CD4-positive, alpha-beta memory T cell (primary cell): ENCODE data around the gene TRIP10. TPM values are rescaled to one million over a fixed set of nuclear protein-coding genes. Genes with fewer than 3 reads are reported as not detected.
"Not testable (repeated sequence)": the region's sequence is repeated elsewhere in the genome, so short reads cannot be mapped to it uniquely, and the experiment has no call there.

ENCODE experiments used
- CTCF ChIA-PET: fragments of 350-600 bp; sonication (Branson Sonifier 250); formaldehyde crosslinking; loops from one replicate; lab custom pipeline; 2021; ENCODE audit warnings: inconsistent platforms; ENCODE audit not compliant: partially characterized antibody; lab: Charles Lee
- POLR2A ChIA-PET: fragments of 350-600 bp; sonication (Branson Sonifier 250); formaldehyde crosslinking; loops from one replicate; lab custom pipeline; 2021; ENCODE audit not compliant: partially characterized antibody; lab: Charles Lee
- DNase-seq, 5 donors: peaks; one replicate each; pipeline versions ENCODE4 v3.0.0 to v3.0.0-alpha.2; 2020 to 2022; ENCODE audit warnings: mixed read lengths in 1 of 5
- H3K27ac ChIP-seq: one replicate; pipeline ENCODE4 v1.7.0; 2013; ENCODE audit warnings: low read depth, low read length
- H3K27me3 ChIP-seq: 2 replicates; pipeline ENCODE4 v1.7.0; 2013; ENCODE audit warnings: mild to moderate bottlenecking, low read length, moderate library complexity; ENCODE audit not compliant: insufficient read depth
- H3K36me3 ChIP-seq: 2 replicates; pipeline ENCODE4 v1.7.0; 2013; ENCODE audit warnings: mild to moderate bottlenecking, low read length, moderate library complexity; ENCODE audit not compliant: insufficient read depth
- H3K4me1 ChIP-seq: 2 replicates; pipeline ENCODE4 v1.7.0; 2013; ENCODE audit warnings: mild to moderate bottlenecking, low read length, moderate library complexity; ENCODE audit not compliant: insufficient read depth
- H3K4me3 ChIP-seq, 2 donors: one replicate each; pipeline ENCODE4 v1.7.0; 2013; ENCODE audit warnings: low read length in 2 of 2, mild to moderate bottlenecking in 1 of 2
- H3K9me3 ChIP-seq, 2 donors: one replicate each; pipeline ENCODE4 v1.7.0; 2013; ENCODE audit warnings: low read length in 2 of 2, control low read depth in 1 of 2; ENCODE audit not compliant: control insufficient read depth in 1 of 2
- H3K27ac Mint-ChIP-seq, 7 donors: one replicate each; pipeline ENCODE4 v1.8.0; 2020 to 2021; ENCODE audit warnings: mixed read lengths in 7 of 7, mild to moderate bottlenecking in 6 of 7, inconsistent platforms in 3 of 7, moderate library complexity in 3 of 7
- H3K27me3 Mint-ChIP-seq, 2 donors: one replicate each; pipeline ENCODE4 v1.8.0; 2020 to 2021; ENCODE audit warnings: mixed read lengths in 2 of 2
- H3K36me3 Mint-ChIP-seq, 2 donors: one replicate each; pipeline ENCODE4 v1.8.0; 2020 to 2021; ENCODE audit warnings: mixed read lengths in 2 of 2, inconsistent platforms in 1 of 2, mild to moderate bottlenecking in 1 of 2
- H3K4me1 Mint-ChIP-seq, 4 donors: one replicate each; pipeline ENCODE4 v1.8.0; 2020 to 2021; ENCODE audit warnings: mixed read lengths in 4 of 4, mild to moderate bottlenecking in 1 of 4
- H3K4me3 Mint-ChIP-seq, 8 donors: one replicate each; pipeline ENCODE4 v1.8.0; 2020 to 2021; ENCODE audit warnings: mixed read lengths in 8 of 8, mild to moderate bottlenecking in 7 of 8, moderate library complexity in 6 of 8, inconsistent platforms in 3 of 8
- H3K9me3 Mint-ChIP-seq, 8 donors: one replicate each; pipeline ENCODE4 v1.8.0; 2020 to 2021; ENCODE audit warnings: mixed read lengths in 8 of 8, mild to moderate bottlenecking in 5 of 8, inconsistent platforms in 3 of 8, moderate library complexity in 1 of 8
- intact Hi-C: fragments of 100-400 bp; cut with micrococcal nuclease; formaldehyde crosslinking; loops from one replicate; pipeline ENCODE4 v1.15.1; 2023
- polyA plus RNA-seq, 2 donors: library from polyadenylated mRNA; unstranded; fragments of 300-500 nt; fragmentation: Illumina TruSeq; gene quantifications; one replicate each; pipeline ENCODE4 v1.2.3, GENCODE V29; 2021
- total RNA-seq, 2 experiments: library from RNA; stranded (reverse); gene quantifications; one replicate each; pipeline ENCODE4 v1.2.3, GENCODE V29; 2021

The TRIP10 gene
- total and polyA plus RNA-seq, 4 experiments from 2014 or later = 1.1 to 6.5 (median 4.1) TPM

- H3K27ac ChIP-seq = no peak overlapping the region
- H3K4me3 Mint-ChIP-seq = no peak overlapping the region
- no peaks in the 10 kb centered on the region for H3K9me3 ChIP-seq
- ChIA-PET CTCF (interaction anchor here (1.0 to 1.7 kb wide), 3 partner anchors 22 to 103 kb away, joined by 3 to 6 read pairs (median 3); no protein-coding TSS in a partner anchor), POLR2A (interaction anchor here (0.9 to 2.0 kb wide), 4 partner anchors 9 to 40 kb away, joined by 5 to 11 read pairs (median 7); partner anchors contain the start of genes GPR108 and VAV1)
- H3K9me3 Mint-ChIP-seq = no peaks in the 10 kb centered on the region
- no peak overlapping the region for H3K27ac Mint-ChIP-seq
- peaks cover 23% of the 10 kb centered on the region for H3K4me1 ChIP-seq
- H3K27me3 ChIP-seq = no peaks in the 10 kb centered on the region
- intact Hi-C loops = no loop called here
- H3K36me3 ChIP-seq = peaks cover 28% of the 10 kb centered on the region
- H3K27me3 Mint-ChIP-seq = no peaks in the 10 kb centered on the region
- peaks cover 18 to 29% of the 10 kb centered on the region in 2 donors for H3K36me3 Mint-ChIP-seq
- peaks cover 9 to 17% (median 13%) of the 10 kb centered on the region in 4 donors for H3K4me1 Mint-ChIP-seq
- H3K4me3 ChIP-seq = no peak overlapping the region
- no peak for DNase-seq
Observed at GRCh38 chr19:6760606-6761005, 21.1 kb downstream of the TRIP10 start.

GRCh38 chr19:6761053-6761676 lies 21.7 kb downstream of the TRIP10 start:
- H3K36me3 ChIP-seq = peaks cover 28% of the 10 kb centered on the region
- peaks cover 15 to 22% (median 18%) of the 10 kb centered on the region in 4 donors for H3K4me1 Mint-ChIP-seq
- ChIA-PET POLR2A (interaction anchor here (0.9 to 2.0 kb wide), 4 partner anchors 9 to 40 kb away, joined by 5 to 11 read pairs (median 7); partner anchors contain the start of genes GPR108 and VAV1), CTCF (interaction anchor here (0.7 to 1.7 kb wide), 5 partner anchors 23 to 130 kb away, joined by 3 to 6 read pairs (median 4); no protein-coding TSS in a partner anchor)
- no peaks in the 10 kb centered on the region for H3K27me3 ChIP-seq
- H3K4me3 Mint-ChIP-seq = no peak overlapping the region
- no peaks in the 10 kb centered on the region for H3K9me3 ChIP-seq
- H3K27ac Mint-ChIP-seq = peak overlapping the region in 1 of 7 donors; percentile 29
- peak in 1 of 5 donors; percentile 21 for DNase-seq
- no peak overlapping the region for H3K27ac ChIP-seq
- H3K36me3 Mint-ChIP-seq = peaks cover 18 to 29% of the 10 kb centered on the region in 2 donors
- no peak overlapping the region for H3K4me3 ChIP-seq
- H3K9me3 Mint-ChIP-seq = no peaks in the 10 kb centered on the region
- intact Hi-C loops = no loop called here
- H3K27me3 Mint-ChIP-seq = no peaks in the 10 kb centered on the region
- peaks cover 28% of the 10 kb centered on the region for H3K4me1 ChIP-seq

GRCh38 chr19:6762253-6762797 lies 22.8 kb downstream of the TRIP10 start:
- H3K4me3 ChIP-seq, intact Hi-C loops, H3K27me3 Mint-ChIP-seq, DNase-seq, H3K9me3 ChIP-seq, H3K4me3 Mint-ChIP-seq, H3K27ac ChIP-seq, H3K9me3 Mint-ChIP-seq, H3K27me3 ChIP-seq: not testable (repeated sequence)
- Histone ChIP-seq H3K36me3 (peaks cover 28% of the 10 kb centered on the region), H3K4me1 (peaks cover 35% of the 10 kb centered on the region)
- ChIA-PET POLR2A (interaction anchor here (0.6 to 1.9 kb wide), 2 partner anchors 11 to 1084 kb away, joined by 4 to 7 read pairs; partner anchors contain the start of gene VAV1), CTCF (interaction anchor here (0.7 to 1.7 kb wide), 2 partner anchors 10 to 24 kb away, joined by 3 to 6 read pairs; partner anchors contain the start of gene VAV1)
- peaks cover 18 to 33% of the 10 kb centered on the region in 2 donors for H3K36me3 Mint-ChIP-seq
- H3K27ac Mint-ChIP-seq = peak overlapping the region in 1 of 7 donors; percentile 8
- peaks cover 18 to 33% (median 29%) of the 10 kb centered on the region in 4 donors for H3K4me1 Mint-ChIP-seq

GRCh38 chr19:6765738-6766356 lies 26.4 kb downstream of the TRIP10 start:
- intact Hi-C loops = loop anchor here (2.0 kb wide), 1 partner anchor 249 kb away; no protein-coding TSS in a partner anchor
- Histone ChIP-seq H3K9me3 (no peaks in the 10 kb centered on the region), H3K27ac (peak overlapping the region; percentile 97), H3K4me3 (peak overlapping the region; percentile 63 to 80), H3K4me1 (peaks cover 52% of the 10 kb centered on the region), H3K36me3 (peaks cover 10% of the 10 kb centered on the region), H3K27me3 (no peaks in the 10 kb centered on the region)
- ChIA-PET POLR2A (interaction anchor here (1.6 to 10.7 kb wide), 3 partner anchors 8 to 35 kb away, joined by 5 to 227 read pairs (median 6); no protein-coding TSS in a partner anchor), CTCF (interaction anchor here (1.3 to 2.4 kb wide), 3 partner anchors 28 to 98 kb away, joined by 5 to 7 read pairs (median 6); no protein-coding TSS in a partner anchor)
- peaks cover 25 to 56% (median 40%) of the 10 kb centered on the region in 4 donors for H3K4me1 Mint-ChIP-seq
- H3K27ac Mint-ChIP-seq = peak overlapping the region; percentile 89 to 99 (median 96)
- H3K36me3 Mint-ChIP-seq = peaks cover 6 to 16% of the 10 kb centered on the region in 2 donors
- H3K9me3 Mint-ChIP-seq = no peaks in the 10 kb centered on the region
- H3K27me3 Mint-ChIP-seq = no peaks in the 10 kb centered on the region
- H3K4me3 Mint-ChIP-seq = peak overlapping the region; percentile 91 to 98 (median 94)
- DNase-seq = peak in 3 of 5 donors; percentile 16 to 65 (median 21)

- H3K36me3 ChIP-seq = peaks cover 8% of the 10 kb centered on the region
- H3K4me1 ChIP-seq = peaks cover 50% of the 10 kb centered on the region
- no peaks in the 10 kb centered on the region for H3K27me3 ChIP-seq
- H3K27ac ChIP-seq = peak overlapping the region; percentile 97
- no peaks in the 10 kb centered on the region for H3K27me3 Mint-ChIP-seq
- H3K36me3 Mint-ChIP-seq = peaks cover under 1 to 10% of the 10 kb centered on the region in 2 donors
- H3K4me3 ChIP-seq = peak overlapping the region; percentile 63 to 80
- POLR2A ChIA-PET = interaction anchor here (1.1 to 10.7 kb wide), 10 partner anchors 9 to 124 kb away, joined by 3 to 227 read pairs (median 6); partner anchors contain the start of genes GPR108 and TRIP10
- no peaks in the 10 kb centered on the region for H3K9me3 ChIP-seq
- intact Hi-C loops = loop anchor here (1.0 to 2.0 kb wide), 6 partner anchors 13 to 250 kb away; partner anchors contain the start of gene TRIP10
- no peaks in the 10 kb centered on the region for H3K9me3 Mint-ChIP-seq
- peak overlapping the region; percentile 91 to 98 (median 94) for H3K4me3 Mint-ChIP-seq
- CTCF ChIA-PET = interaction anchor here (0.7 to 2.4 kb wide), 4 partner anchors 28 to 97 kb away, joined by 3 to 7 read pairs (median 6); no protein-coding TSS in a partner anchor
- peak overlapping the region; percentile 89 to 99 (median 96) for H3K27ac Mint-ChIP-seq
- peak in 1 of 5 donors; percentile 14 for DNase-seq
- peaks cover 25 to 58% (median 37%) of the 10 kb centered on the region in 4 donors for H3K4me1 Mint-ChIP-seq
Observed at GRCh38 chr19:6766357-6767080, 27.0 kb downstream of the TRIP10 start.

GRCh38 chr19:6767081-6767356 lies 27.5 kb downstream of the TRIP10 start:
- no peaks in the 10 kb centered on the region for H3K9me3 ChIP-seq
- peaks cover 3% of the 10 kb centered on the region for H3K36me3 ChIP-seq
- H3K4me3 ChIP-seq = peak overlapping the region; percentile 63 to 80
- Mint-ChIP-seq H3K9me3 (no peaks in the 10 kb centered on the region), H3K36me3 (peaks cover 0 to 12% of the 10 kb centered on the region in 2 donors), H3K4me3 (peak overlapping the region; percentile 91 to 98 (median 94)), H3K4me1 (peaks cover 28 to 63% (median 39%) of the 10 kb centered on the region in 4 donors), H3K27me3 (no peaks in the 10 kb centered on the region), H3K27ac (peak overlapping the region; percentile 89 to 99 (median 96))
- ChIA-PET POLR2A (interaction anchor here (1.1 to 10.7 kb wide), 10 partner anchors 11 to 123 kb away, joined by 3 to 227 read pairs (median 4); partner anchors contain the start of genes GPR108 and TRIP10), CTCF (interaction anchor here (0.7 to 2.4 kb wide), 5 partner anchors 29 to 250 kb away, joined by 3 to 7 read pairs (median 5); no protein-coding TSS in a partner anchor)
- H3K27ac ChIP-seq = peak overlapping the region; percentile 97
- intact Hi-C loops = loop anchor here (1.0 to 2.0 kb wide), 6 partner anchors 14 to 250 kb away; partner anchors contain the start of gene TRIP10
- no peaks in the 10 kb centered on the region for H3K27me3 ChIP-seq
- peak in 1 of 5 donors; percentile 80 for DNase-seq
- H3K4me1 ChIP-seq = peaks cover 49% of the 10 kb centered on the region
